H1 (cell line): ENCODE results near the gene ARHGEF6.

Experiments used
- EZH2 ChIP-seq: fragments of 200-600 bp; sonication (generic); IDR thresholded peaks from 2 replicates; pipeline ENCODE4 v1.7.1; 2012; ENCODE audit warnings: low read depth, mild to moderate bottlenecking, moderate library complexity, low read length, inconsistent platforms; ENCODE audit not compliant: severe bottlenecking
- POLR2A ChIP-seq, 2 experiments: IDR thresholded peaks; 1 replicate in 1 of 2; 2 replicates in 1 of 2; pipeline ENCODE4 v1.6.1; 2011; ENCODE audit warnings: low read depth in 2 of 2, low read length in 2 of 2, mild to moderate bottlenecking in 2 of 2; ENCODE audit errors: control extremely low read depth in 1 of 2
- RAD21 ChIP-seq, 2 experiments: IDR thresholded peaks in 1 of 2; conservative IDR thresholded peaks in 1 of 2; 2 replicates each; pipeline ENCODE4 v1.6.1; 2011; ENCODE audit warnings: low read depth in 2 of 2, low read length in 2 of 2, improper control_type of control experiment in 1 of 2, inconsistent platforms in 1 of 2, mild to moderate bottlenecking in 1 of 2, moderate library complexity in 1 of 2
- RNF2 ChIP-seq: fragments of 200-900, 300-1000 bp; sonication (generic); IDR thresholded peaks from 2 replicates; pipeline ENCODE4 v1.7.1; 2016; ENCODE audit warnings: borderline replicate concordance, low read depth, mild to moderate bottlenecking, antibody characterized with exemption, low read length; ENCODE audit not compliant: poor library complexity, severe bottlenecking; ENCODE audit errors: missing control alignments
- TF ChIP-seq, protein P1 (sequence below), 3 experiments: IDR thresholded peaks; 1 replicate in 2 of 3; 2 replicates in 1 of 3; pipeline versions ENCODE4 v1.5.1 to v1.6.1; 2011; ENCODE audit warnings: low read length in 3 of 3, mild to moderate bottlenecking in 3 of 3, inconsistent platforms in 2 of 3, low read depth in 1 of 3, moderate library complexity in 1 of 3; ENCODE audit not compliant: insufficient read depth in 1 of 3; ENCODE audit errors: control extremely low read depth in 1 of 3

DNA sequence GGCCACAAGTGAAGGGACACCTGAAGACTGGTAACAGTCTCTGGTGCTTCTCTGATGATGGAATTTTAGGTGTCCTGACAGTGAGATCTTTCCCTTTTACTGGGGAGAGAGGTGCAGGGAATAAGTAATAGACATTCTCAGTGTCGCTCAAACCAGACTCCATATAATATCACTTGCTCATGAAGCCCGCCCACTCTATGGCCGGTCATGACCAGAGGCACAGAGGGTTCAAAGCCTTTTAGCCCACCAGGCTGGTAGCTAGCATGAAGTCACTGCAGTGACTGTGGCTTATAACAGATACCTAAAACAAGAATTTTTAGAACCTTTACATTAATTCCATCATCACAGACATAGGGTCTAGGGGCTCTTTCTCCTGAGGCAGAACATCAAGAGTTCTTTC is 129.9 kb downstream of the ARHGEF6 start:
- no peak for TF ChIP-seq RNF2
- TF ChIP-seq EZH2: no peak
- TF ChIP-seq RAD21 (IDR thresholded peaks at IDR 0.05 in 1 of 2, conservative IDR thresholded peaks at IDR 0.05 in 1 of 2; ENCODE audit: low read depth in 2 of 2, low read length in 2 of 2): no peak
- TF ChIP-seq, protein P1, sequence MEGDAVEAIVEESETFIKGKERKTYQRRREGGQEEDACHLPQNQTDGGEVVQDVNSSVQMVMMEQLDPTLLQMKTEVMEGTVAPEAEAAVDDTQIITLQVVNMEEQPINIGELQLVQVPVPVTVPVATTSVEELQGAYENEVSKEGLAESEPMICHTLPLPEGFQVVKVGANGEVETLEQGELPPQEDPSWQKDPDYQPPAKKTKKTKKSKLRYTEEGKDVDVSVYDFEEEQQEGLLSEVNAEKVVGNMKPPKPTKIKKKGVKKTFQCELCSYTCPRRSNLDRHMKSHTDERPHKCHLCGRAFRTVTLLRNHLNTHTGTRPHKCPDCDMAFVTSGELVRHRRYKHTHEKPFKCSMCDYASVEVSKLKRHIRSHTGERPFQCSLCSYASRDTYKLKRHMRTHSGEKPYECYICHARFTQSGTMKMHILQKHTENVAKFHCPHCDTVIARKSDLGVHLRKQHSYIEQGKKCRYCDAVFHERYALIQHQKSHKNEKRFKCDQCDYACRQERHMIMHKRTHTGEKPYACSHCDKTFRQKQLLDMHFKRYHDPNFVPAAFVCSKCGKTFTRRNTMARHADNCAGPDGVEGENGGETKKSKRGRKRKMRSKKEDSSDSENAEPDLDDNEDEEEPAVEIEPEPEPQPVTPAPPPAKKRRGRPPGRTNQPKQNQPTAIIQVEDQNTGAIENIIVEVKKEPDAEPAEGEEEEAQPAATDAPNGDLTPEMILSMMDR (IDR thresholded peaks at IDR 0.05; ENCODE audit: control extremely low read depth in 1 of 3, insufficient read depth in 1 of 3, low read depth in 1 of 3, low read length in 3 of 3): no peak
- no peak for TF ChIP-seq POLR2A (IDR thresholded peaks at IDR 0.05; ENCODE audit: control extremely low read depth in 1 of 2, low read depth in 2 of 2, low read length in 2 of 2)
